GM12801 (cell line): ENCODE measurements around the gene TIMM17B.

Experiments used
- CTCF ChIP-seq: IDR thresholded peaks from one replicate; pipeline ENCODE4 v1.5.1; 2011; ENCODE audit warnings: control low read depth; ENCODE audit not compliant: insufficient read length; ENCODE audit errors: extremely low read depth

The TIMM17B gene

GRCh38 chrX:48917139-48918001, 19.8 kb upstream of the TIMM17B start:
- peak; percentile 1 for TF ChIP-seq CTCF

- TF ChIP-seq CTCF: no peak
These were observed 17.3 kb upstream of the TIMM17B start for GRCh38 chrX:48914593-48915493.

- no peak for TF ChIP-seq CTCF
These were observed 16.2 kb upstream of the TIMM17B start for GRCh38 chrX:48913605-48914366.

GRCh38 chrX:48911412-48912182, 14.0 kb upstream of the TIMM17B start, which contains the start of gene SLC35A2:
Gene SLC35A2, minus strand, starts transcription at chrX:48911646. Its CDS starts 10 bp downstream, at chrX:48911636.
- no peak for TF ChIP-seq CTCF

- no peak for TF ChIP-seq CTCF
These were observed 13.4 kb upstream of the TIMM17B start for GRCh38 chrX:48910926-48911411.

GRCh38 chrX:48909703-48910294, 12.2 kb upstream of the TIMM17B start:
- TF ChIP-seq CTCF: no peak
